ENCODE results near the gene PDF.

Gene PDF

GRCh38 chr16:69277413-69277812 is 53.0 kb downstream of the PDF start:
- no peak for DNase-seq (ENCODE audit: low read depth, low spot score)
